Panc1 (cell line): ENCODE data around the gene CFAP43.

Source experiments
- POLR2AphosphoS5 ChIP-seq: IDR thresholded peaks from 2 replicates; pipeline ENCODE4 v1.6.1; 2012; ENCODE audit warnings: mild to moderate bottlenecking, low read depth, low read length, moderate library complexity
- TCF7L2 ChIP-seq: IDR thresholded peaks from 2 replicates; pipeline ENCODE4 v1.6.1; 2011; ENCODE audit warnings: mild to moderate bottlenecking, low read depth, low read length, inconsistent platforms
- TF ChIP-seq, protein P1 (sequence below): fragments of 450-650 bp; IDR thresholded peaks from 2 replicates; pipeline ENCODE4 v1.5.1; 2017; ENCODE audit warnings: mild to moderate bottlenecking
- TF ChIP-seq, protein P2 (sequence below), 2 experiments: IDR thresholded peaks; 2 replicates each; pipeline ENCODE4 v1.6.1; 2011 to 2012; ENCODE audit warnings: low read depth in 2 of 2, control low read depth in 1 of 2, low read length in 1 of 2, mild to moderate bottlenecking in 1 of 2, moderate library complexity in 1 of 2; ENCODE audit not compliant: insufficient read depth in 1 of 2

DNA sequence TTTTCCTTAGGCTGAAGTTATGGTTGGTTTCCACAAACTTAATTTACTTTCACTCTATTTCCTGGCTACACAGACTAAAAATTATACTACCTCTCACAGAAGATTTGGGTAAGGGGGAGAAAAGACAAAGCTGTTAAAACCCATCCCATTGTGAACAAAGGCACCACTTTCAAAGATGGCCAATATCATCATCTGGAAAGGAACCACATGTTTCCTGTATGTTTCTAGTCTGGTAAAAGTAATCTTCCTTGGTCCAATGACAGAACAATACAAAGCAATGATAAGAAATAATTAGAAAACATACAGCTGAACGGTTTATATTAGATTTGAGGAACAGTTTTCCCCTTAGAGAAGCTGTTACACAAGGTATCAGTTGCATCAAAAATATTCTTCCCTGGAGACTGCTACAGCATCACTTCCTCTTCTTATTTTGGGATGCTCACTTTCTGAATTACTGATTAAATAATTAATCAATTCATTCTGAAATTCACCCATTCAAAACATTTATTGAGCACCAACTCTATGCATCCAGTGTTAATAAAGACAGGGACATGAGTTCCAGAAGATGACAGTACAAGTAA is 118.7 kb downstream of the CFAP43 start:
- TF ChIP-seq, protein P1, sequence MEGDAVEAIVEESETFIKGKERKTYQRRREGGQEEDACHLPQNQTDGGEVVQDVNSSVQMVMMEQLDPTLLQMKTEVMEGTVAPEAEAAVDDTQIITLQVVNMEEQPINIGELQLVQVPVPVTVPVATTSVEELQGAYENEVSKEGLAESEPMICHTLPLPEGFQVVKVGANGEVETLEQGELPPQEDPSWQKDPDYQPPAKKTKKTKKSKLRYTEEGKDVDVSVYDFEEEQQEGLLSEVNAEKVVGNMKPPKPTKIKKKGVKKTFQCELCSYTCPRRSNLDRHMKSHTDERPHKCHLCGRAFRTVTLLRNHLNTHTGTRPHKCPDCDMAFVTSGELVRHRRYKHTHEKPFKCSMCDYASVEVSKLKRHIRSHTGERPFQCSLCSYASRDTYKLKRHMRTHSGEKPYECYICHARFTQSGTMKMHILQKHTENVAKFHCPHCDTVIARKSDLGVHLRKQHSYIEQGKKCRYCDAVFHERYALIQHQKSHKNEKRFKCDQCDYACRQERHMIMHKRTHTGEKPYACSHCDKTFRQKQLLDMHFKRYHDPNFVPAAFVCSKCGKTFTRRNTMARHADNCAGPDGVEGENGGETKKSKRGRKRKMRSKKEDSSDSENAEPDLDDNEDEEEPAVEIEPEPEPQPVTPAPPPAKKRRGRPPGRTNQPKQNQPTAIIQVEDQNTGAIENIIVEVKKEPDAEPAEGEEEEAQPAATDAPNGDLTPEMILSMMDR = no peak
- TF ChIP-seq TCF7L2 = no peak
- no peak for TF ChIP-seq POLR2AphosphoS5
- TF ChIP-seq, protein P2, sequence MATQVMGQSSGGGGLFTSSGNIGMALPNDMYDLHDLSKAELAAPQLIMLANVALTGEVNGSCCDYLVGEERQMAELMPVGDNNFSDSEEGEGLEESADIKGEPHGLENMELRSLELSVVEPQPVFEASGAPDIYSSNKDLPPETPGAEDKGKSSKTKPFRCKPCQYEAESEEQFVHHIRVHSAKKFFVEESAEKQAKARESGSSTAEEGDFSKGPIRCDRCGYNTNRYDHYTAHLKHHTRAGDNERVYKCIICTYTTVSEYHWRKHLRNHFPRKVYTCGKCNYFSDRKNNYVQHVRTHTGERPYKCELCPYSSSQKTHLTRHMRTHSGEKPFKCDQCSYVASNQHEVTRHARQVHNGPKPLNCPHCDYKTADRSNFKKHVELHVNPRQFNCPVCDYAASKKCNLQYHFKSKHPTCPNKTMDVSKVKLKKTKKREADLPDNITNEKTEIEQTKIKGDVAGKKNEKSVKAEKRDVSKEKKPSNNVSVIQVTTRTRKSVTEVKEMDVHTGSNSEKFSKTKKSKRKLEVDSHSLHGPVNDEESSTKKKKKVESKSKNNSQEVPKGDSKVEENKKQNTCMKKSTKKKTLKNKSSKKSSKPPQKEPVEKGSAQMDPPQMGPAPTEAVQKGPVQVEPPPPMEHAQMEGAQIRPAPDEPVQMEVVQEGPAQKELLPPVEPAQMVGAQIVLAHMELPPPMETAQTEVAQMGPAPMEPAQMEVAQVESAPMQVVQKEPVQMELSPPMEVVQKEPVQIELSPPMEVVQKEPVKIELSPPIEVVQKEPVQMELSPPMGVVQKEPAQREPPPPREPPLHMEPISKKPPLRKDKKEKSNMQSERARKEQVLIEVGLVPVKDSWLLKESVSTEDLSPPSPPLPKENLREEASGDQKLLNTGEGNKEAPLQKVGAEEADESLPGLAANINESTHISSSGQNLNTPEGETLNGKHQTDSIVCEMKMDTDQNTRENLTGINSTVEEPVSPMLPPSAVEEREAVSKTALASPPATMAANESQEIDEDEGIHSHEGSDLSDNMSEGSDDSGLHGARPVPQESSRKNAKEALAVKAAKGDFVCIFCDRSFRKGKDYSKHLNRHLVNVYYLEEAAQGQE (IDR thresholded peaks at IDR 0.05; ENCODE audit: insufficient read depth in 1 of 2, low read depth in 2 of 2, low read length in 1 of 2) = no peak
